NCI-H2107 treated with DMSO at 0.1 percent for 48 hours (cell line): ENCODE data around the gene EEFSEC.

Source experiments
- DNase-seq: peaks from one replicate; lab custom pipeline; 2025; ENCODE audit not compliant: unreplicated experiment; lab: John Stamatoyannopoulos, UW

EEFSEC gene

GRCh38 chr3:128270559-128271492 lies 117.5 kb downstream of the EEFSEC start:
- DNase-seq = no peak

- DNase-seq = no peak
These were observed 118.5 kb downstream of the EEFSEC start for GRCh38 chr3:128271536-128272332.

- no peak for DNase-seq
These were observed 120.0 kb downstream of the EEFSEC start for GRCh38 chr3:128273109-128273840.

DNA sequence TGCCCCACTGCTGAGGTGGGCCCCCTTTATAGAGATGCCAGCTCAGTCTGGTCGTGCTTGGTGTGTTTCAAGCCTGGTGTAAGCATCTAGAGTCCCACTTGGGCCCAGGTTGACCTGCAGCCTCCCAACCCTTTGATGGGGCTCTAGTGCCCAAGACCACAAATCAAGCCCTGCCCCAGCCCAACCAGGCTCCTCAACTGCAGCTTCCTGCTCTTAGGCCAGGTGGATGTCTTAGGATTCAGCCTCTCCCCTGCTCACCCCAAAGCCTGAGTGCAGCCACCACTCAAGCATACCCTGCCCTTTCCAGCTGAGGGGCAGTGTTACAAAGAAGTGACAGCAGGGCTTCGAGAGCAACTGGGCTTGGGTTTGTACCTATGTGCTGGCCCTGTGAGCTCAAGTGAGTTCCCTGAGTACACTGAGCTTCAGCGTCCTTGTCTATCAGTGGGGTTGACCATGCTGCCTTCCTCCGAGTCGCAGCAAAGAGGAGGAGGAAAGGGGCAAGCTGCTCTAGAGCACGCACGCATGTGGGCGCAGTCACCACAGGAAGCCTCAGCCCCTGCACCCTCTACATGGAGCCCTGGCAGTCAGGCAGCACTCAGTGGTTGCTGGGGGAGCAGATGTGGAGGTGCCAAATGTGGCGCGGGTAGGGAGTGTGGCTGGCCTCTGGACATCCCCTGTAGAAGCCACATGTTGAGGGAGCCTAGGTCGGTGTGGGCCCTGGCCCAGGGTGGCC lies 120.7 kb downstream of the EEFSEC start:
- DNase-seq = no peak

GRCh38 chr3:128274837-128275236 lies 121.6 kb downstream of the EEFSEC start:
- DNase-seq = no peak

GRCh38 chr3:128275316-128276145 lies 122.2 kb downstream of the EEFSEC start:
- DNase-seq = no peak

DNA sequence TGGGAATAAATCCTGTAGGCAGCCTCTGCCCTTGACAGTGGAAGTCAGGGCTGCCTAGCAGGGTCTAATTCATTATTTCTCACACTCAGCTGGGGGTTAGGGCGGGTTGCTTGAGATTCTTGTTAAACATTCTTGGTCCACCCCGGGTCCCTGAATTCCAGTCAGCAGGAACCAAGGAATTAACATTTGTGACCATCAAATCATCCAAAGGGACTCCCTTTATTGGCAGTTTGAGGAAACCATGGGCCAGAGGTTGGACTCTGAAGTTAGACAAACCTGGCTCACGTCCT lies 122.8 kb downstream of the EEFSEC start:
- no peak for DNase-seq

GRCh38 chr3:128276577-128277183 lies 123.4 kb downstream of the EEFSEC start:
- DNase-seq = no peak

DNA sequence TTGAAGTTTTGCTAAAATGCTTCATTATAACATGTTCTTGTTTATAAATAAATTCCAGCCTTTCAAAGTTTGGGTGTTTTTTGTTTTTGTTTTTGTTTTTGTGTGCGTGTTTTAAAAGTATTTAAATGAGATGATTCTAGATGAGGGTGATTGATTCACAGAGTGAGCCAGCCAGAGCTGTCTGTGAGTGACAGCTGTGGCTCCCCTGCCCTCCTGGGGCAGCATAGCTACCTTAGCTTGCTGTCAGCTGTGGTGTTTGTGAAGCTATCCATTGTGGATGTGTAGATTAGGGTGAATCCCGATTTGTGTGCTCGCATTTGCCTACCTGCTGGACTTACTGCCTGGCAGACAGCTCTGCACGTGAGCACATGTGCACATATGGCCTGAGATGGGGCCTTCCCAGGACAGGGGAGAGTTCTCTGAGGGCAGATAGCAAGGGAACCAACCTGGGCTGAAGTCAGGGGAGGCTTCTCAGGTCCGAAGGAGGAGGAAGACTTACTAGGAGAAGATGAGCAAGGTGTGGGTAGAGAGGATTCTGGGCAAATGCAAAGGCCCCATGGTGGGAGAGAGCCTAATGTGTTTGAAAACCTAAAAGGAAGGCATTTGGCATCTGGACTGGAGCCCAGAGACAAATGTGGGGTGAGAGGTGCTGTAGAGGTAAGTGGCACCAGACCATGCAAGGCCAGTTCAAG lies 124.2 kb downstream of the EEFSEC start:
- no peak for DNase-seq

- no peak for DNase-seq
These were observed 124.8 kb downstream of the EEFSEC start for GRCh38 chr3:128278130-128278529.

DNA sequence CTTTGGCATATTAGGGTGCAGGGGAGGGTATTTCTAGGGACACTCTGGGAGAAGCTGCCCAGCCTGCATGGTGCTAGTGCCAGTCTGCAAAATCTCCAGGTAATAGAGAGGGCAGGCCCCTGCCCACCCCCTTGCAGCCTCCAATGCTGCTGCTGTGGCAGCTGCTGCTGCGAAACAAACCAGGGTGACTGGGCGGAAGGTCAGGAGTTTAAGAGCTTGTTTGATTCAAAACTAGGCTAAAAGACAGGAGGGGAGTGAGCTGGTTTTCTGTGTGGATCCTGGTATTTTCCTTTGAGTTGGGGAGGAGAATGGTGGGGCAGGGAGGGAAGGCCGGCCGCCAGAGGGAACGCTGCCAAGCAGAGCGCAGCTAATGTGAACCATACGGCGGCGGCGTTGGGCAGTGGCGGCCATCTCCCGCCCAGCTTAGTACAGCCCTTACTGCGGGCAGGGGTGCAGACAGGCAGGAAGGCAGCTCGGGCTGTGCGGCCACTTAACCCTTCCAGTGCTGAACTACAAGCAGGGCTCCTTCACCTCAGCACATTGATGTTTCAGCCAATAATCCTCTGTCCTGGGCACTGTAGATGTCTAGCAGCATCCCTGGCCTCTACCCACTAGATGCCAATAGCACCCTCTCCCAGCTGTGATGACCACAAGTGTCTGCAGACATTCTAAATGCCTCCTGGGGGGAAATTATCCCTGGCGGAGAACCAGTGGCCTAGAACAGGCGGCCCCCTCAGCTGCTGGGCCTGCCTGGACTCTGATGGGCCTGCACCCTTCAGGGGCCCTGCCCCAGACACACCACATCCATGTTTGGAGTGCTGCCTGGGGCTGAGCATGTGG lies 125.7 kb downstream of the EEFSEC start:
- no peak for DNase-seq

- no peak for DNase-seq
These were observed 126.3 kb downstream of the EEFSEC start for GRCh38 chr3:128279601-128279880.

DNA sequence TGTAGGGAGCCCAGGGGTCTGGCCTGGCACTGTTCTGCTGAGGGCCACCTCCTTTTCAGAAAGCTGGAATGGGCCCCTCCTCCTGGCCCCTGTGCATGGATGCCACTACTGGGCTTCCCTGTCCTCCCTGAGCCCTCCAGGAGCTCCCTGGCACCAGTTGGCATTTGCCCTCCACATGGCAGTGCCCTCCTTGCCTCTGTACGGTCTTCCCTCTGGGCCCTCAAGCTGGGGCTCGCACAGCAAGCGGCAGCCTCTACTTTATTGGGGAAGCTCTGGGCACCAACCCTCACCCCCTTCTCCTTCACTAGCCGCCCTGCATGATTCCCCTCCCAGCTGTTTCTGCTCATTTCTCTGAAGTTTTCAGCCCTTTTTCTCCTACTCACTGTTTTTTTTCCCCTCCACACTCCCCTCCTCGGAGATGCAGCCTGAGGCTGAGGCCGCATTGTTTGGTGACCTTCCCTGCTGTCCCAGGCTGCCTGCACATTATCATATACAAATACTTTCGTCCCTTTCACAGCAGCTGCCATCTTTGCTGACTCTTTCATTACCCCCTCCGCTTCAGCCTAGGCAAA lies 127.3 kb downstream of the EEFSEC start:
- DNase-seq = peak; percentile 5

GRCh38 chr3:128281056-128281455 lies 127.8 kb downstream of the EEFSEC start:
- no peak for DNase-seq

GRCh38 chr3:128281461-128282367 lies 128.4 kb downstream of the EEFSEC start:
- DNase-seq = no peak

DNA sequence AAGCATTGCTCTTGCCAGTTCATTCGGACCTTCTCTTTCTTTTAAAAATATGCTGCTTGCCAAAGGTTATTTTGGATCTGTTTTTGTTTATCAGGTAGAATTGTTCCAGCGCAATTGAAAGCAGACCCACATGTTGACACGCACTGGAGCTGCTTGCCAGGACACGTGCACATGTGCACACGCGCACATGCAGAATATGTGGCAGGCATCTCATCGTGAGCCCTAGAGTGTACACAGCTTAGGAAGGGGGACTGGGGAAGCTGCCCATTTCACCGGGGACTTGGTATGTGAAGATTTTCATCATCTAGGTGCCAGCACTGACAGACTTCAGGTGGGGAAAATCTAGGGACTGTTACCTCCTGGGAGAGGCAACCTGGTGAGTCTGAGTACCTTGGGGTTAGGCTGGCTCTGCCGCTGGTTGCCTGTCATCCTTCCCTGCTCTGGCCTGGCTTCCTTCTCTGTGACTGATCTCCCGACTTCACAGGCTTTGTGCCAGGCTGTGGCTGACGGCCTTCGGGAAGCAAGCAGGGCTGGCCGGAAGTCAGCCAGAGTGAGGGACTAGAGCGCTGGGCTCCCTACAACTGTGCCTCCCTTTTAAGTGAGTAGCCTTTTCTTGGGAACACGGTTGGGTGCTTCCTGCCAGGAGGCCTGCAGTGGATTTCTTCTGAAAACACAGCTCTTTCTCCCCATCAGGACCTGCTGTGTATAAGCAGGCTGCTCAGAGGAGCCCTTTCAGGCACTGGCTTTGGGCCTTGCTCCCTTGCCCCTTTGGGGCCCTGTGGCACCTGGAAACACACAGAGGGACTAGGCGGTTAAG lies 129.3 kb downstream of the EEFSEC start:
- no peak for DNase-seq
